ENCODE measurements around the gene CORO2B.

The CORO2B gene

DNA sequence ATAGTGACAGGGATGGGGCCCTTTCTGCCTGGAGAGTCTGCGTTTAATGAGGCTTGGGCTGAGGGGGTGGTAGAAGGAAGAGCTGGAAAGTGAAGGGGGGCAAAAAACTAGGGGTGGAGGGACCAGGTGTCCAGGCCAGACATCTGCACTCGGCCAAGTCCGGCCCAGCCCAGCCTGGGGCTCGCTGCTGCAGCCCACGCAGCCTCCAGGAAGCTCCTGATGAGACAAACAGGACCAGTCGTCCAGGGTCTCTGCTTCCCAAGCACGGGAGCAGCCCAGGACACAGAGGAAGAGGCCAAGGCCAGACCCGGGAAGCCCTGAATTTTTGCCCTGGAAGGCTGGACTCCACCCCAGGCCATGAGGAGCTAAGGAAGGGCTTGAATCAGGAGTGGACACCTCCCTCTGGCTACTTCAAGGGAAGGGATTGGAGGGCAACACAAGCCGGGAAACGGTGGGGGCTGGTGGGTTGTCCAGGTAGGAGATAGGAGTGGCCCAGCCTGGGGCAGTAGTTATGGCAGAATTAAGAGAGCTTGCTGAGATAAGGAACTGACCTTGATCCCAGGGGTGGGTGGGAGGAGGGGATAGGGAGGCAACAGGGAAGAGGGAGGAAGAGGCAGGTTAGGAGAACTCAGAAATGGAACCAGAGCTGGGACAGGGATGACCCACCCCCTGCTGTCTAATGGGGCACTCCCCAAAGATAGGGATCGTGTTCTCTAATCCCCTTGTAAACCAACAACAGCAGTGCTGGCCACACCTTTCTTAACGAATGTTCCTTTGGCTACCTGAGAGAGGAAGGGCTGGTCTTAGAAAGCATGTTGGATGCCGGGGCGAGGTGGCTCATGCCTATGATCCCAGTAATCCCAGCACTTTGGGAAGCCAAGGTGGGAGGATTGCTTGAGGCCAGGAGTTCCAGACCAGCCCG is 152.4 kb downstream of the CORO2B start:
- peak; percentile 11 for DNase-seq
- Histone ChIP-seq H3K27me3 (ENCODE audit: insufficient read depth, low read depth, severe bottlenecking) (no peaks in the 10 kb centered on the region), H3K4me3 (ENCODE audit: low read depth, low read length) (no peak overlapping the region), H3K9me3 (ENCODE audit: severe bottlenecking) (no peaks in the 10 kb centered on the region), H3K36me3 (no peaks in the 10 kb centered on the region), H3K27ac (peak overlapping the region; percentile 55)
- TF ChIP-seq, protein P1, sequence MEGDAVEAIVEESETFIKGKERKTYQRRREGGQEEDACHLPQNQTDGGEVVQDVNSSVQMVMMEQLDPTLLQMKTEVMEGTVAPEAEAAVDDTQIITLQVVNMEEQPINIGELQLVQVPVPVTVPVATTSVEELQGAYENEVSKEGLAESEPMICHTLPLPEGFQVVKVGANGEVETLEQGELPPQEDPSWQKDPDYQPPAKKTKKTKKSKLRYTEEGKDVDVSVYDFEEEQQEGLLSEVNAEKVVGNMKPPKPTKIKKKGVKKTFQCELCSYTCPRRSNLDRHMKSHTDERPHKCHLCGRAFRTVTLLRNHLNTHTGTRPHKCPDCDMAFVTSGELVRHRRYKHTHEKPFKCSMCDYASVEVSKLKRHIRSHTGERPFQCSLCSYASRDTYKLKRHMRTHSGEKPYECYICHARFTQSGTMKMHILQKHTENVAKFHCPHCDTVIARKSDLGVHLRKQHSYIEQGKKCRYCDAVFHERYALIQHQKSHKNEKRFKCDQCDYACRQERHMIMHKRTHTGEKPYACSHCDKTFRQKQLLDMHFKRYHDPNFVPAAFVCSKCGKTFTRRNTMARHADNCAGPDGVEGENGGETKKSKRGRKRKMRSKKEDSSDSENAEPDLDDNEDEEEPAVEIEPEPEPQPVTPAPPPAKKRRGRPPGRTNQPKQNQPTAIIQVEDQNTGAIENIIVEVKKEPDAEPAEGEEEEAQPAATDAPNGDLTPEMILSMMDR (IDR thresholded peaks at IDR 0.05; ENCODE audit: low read depth, low read length), result no peak

DNA sequence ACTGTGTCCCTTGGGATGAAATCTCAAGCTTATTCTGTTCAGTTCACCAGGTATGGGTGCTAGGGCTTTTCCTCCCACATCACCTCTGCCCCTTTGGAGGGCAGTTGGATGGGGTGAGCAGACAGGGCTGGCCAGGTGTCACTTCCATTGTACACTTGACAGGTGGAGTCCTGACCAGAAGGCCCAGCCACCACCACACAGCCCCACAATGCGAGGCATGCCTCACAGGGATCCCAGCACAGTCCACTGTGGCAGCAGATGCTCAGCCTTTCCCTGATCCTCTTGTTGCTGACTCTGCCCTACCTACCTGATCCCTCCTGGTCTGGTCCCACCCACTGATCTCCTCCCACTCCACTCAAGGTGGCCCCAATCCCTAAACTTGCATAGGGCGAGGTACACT is 153.7 kb downstream of the CORO2B start:
- Histone ChIP-seq H3K36me3 (no peaks in the 10 kb centered on the region), H3K27me3 (ENCODE audit: insufficient read depth, low read depth, severe bottlenecking) (no peaks in the 10 kb centered on the region), H3K9me3 (ENCODE audit: severe bottlenecking) (no peaks in the 10 kb centered on the region), H3K27ac (no peak overlapping the region), H3K4me3 (ENCODE audit: low read depth, low read length) (no peak overlapping the region)
- peak; percentile 32 for DNase-seq
- TF ChIP-seq, protein P1 (IDR thresholded peaks at IDR 0.05; ENCODE audit: low read depth, low read length), result no peak

DNA sequence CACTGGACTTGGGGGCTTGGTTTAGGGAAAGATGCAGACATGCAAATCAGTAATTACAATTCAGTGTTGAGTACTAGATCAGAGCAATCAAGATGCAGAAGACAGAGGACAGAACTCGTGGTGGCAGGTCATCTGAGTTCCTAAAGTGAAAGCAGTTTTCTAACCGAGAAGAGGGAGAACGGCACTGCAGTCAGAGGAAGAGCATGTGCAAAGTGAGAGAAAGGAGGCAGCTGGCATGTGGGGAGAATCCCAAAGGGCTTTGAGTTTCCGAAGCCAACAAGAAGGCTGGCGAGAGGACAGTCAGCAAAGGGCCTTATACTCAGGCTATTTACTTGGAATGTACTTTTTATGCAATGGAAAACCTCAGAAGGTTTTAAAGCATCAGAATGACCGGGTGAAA is 154.9 kb downstream of the CORO2B start:
- Histone ChIP-seq H3K9me3 (ENCODE audit: severe bottlenecking) (no peaks in the 10 kb centered on the region), H3K4me3 (ENCODE audit: low read depth, low read length) (no peak overlapping the region), H3K36me3 (no peaks in the 10 kb centered on the region), H3K27me3 (ENCODE audit: insufficient read depth, low read depth, severe bottlenecking) (no peaks in the 10 kb centered on the region), H3K27ac (no peak overlapping the region)
- TF ChIP-seq, protein P1 (IDR thresholded peaks at IDR 0.05; ENCODE audit: low read depth, low read length), result no peak
- no peak for DNase-seq

DNA sequence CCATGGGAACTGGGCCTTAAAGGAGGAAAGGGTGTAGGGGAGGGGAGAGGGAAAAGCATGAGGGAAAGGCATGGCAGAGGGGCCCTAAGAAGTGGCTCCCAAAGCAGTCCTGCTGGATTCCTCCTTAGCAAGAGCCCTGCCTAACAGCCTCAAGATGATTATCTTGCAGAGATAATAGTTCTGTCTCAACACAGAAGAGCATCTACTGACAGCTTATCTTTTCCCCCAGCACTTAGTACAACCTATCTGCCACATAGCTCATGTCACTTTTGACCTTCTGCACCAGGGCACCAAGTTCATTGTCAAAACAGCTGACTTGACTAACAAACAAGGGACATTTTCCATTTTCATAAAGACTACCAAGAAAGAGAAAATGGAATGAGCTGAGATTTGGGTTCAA is 155.6 kb downstream of the CORO2B start:
- no peak overlapping the region for H3K27ac ChIP-seq
- H3K36me3 ChIP-seq, result no peaks in the 10 kb centered on the region
- no peaks in the 10 kb centered on the region for H3K9me3 ChIP-seq (ENCODE audit: severe bottlenecking)
- TF ChIP-seq, protein P1 (IDR thresholded peaks at IDR 0.05; ENCODE audit: low read depth, low read length), result no peak
- no peak overlapping the region for H3K4me3 ChIP-seq (ENCODE audit: low read depth, low read length)
- no peaks in the 10 kb centered on the region for H3K27me3 ChIP-seq (ENCODE audit: insufficient read depth, low read depth, severe bottlenecking)
- no peak for DNase-seq

DNA sequence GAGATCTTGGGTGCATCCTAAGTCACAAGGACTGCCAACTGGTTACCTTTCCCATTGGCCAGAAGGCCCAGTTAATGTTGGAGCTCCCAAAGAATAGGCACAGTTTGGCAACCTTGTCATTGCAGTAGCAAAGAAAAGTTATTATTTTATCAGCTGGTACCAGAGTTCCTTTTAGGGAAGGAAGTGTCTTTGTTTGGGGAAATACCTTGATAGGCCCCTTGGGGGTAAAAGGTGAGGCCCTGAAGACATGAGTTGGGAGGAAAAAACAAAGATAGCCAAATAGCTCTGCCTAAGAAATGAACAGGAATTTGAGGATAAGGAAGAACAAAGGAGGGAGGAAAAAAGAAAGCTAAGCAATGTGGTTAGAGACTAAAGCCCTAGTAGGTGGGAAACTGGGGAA is 156.1 kb downstream of the CORO2B start:
- Histone ChIP-seq H3K27ac (no peak overlapping the region), H3K4me3 (ENCODE audit: low read depth, low read length) (no peak overlapping the region), H3K9me3 (ENCODE audit: severe bottlenecking) (no peaks in the 10 kb centered on the region), H3K36me3 (no peaks in the 10 kb centered on the region), H3K27me3 (ENCODE audit: insufficient read depth, low read depth, severe bottlenecking) (no peaks in the 10 kb centered on the region)
- TF ChIP-seq, protein P1 (IDR thresholded peaks at IDR 0.05; ENCODE audit: low read depth, low read length), result no peak
- no peak for DNase-seq

Measured in WERI-Rb-1 (cell line).